Measurements from ENCODE around the gene NELL2.
"Not testable (repeated sequence)": the region's sequence is repeated elsewhere in the genome, so short reads cannot be mapped to it uniquely, and the experiment has no call there.

Gene NELL2

DNA sequence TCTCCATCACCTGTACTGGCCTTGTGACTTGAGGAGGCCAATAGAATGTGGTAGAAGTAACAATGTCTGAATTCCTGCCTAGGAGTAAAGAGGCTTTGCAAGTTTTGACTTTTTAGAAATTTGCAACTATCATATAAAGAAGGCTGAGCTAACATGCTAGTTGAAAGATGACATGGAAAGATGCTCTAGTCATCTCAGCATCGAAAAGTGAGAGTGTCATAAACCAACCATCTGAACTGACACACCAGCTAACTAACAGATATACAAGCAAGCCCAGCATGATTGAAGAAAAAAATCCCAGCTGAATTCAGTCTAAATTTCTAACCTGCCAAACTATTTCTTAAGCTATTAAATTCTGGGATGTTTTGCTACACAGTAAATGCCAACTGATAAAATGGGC lies 116.8 kb downstream of the NELL2 start:
- H3K9me3 ChIP-seq (ENCODE audit: control insufficient read depth, low read length) = no peaks in the 10 kb centered on the region
- WGBS, 2 experiments = 92 to 95% methylated on average over 1 of the region's 1 CpG
- no peaks in the 10 kb centered on the region for H3K27me3 ChIP-seq (ENCODE audit: control insufficient read depth, insufficient read depth, low read length, poor library complexity, severe bottlenecking)
- no peak overlapping the region for H3K4me3 ChIP-seq (ENCODE audit: insufficient read depth, low read depth, low read length)
- H3K36me3 ChIP-seq (ENCODE audit: control insufficient read depth, insufficient read depth, low read length) = no peaks in the 10 kb centered on the region
- no peak overlapping the region for H3K27ac ChIP-seq (ENCODE audit: insufficient read depth, low read depth, low read length, poor library complexity, severe bottlenecking)
- no peaks in the 10 kb centered on the region for H3K4me1 ChIP-seq (ENCODE audit: control insufficient read depth, insufficient read depth, low read length)

GRCh38 chr12:44750468-44750867 lies 125.6 kb downstream of the NELL2 start:
- no peak overlapping the region for H3K27ac ChIP-seq (ENCODE audit: insufficient read depth, low read depth, low read length, poor library complexity, severe bottlenecking)
- no peaks in the 10 kb centered on the region for H3K27me3 ChIP-seq (ENCODE audit: control insufficient read depth, insufficient read depth, low read length, poor library complexity, severe bottlenecking)
- H3K36me3 ChIP-seq (ENCODE audit: control insufficient read depth, insufficient read depth, low read length) = no peaks in the 10 kb centered on the region
- no peak overlapping the region for H3K4me3 ChIP-seq (ENCODE audit: insufficient read depth, low read depth, low read length)
- no peaks in the 10 kb centered on the region for H3K9me3 ChIP-seq (ENCODE audit: control insufficient read depth, low read length)
- 67% methylated on average over 1 of the region's 3 CpGs; no CpG with 5 or more reads in 1 of the 2 experiments for whole genome bisulfite sequencing, 2 experiments
- no peaks in the 10 kb centered on the region for H3K4me1 ChIP-seq (ENCODE audit: control insufficient read depth, insufficient read depth, low read length)

DNA sequence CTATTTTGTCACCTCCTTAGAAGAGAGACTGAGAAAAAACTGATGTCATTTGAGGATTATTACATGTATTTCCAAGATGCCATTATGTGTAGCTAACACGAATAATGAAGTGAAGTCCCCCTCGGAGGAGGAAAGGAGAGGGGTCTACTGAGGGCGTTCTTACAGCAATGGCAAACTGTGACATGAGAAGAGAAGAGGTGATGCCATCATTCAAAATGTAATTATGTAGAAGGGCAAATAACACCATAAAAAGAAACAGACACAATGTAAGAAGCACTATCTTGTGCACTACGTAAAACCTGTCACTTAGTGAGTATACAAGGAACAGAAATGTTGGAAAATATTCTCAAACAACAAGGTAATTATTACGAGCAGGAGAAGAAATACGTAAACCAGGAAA lies 126.5 kb downstream of the NELL2 start:
- Histone ChIP-seq H3K27ac (ENCODE audit: insufficient read depth, low read depth, low read length, poor library complexity, severe bottlenecking) (no peak overlapping the region), H3K4me1 (ENCODE audit: control insufficient read depth, insufficient read depth, low read length) (no peaks in the 10 kb centered on the region), H3K4me3 (ENCODE audit: insufficient read depth, low read depth, low read length) (no peak overlapping the region), H3K27me3 (ENCODE audit: control insufficient read depth, insufficient read depth, low read length, poor library complexity, severe bottlenecking) (no peaks in the 10 kb centered on the region), H3K9me3 (ENCODE audit: control insufficient read depth, low read length) (no peaks in the 10 kb centered on the region), H3K36me3 (ENCODE audit: control insufficient read depth, insufficient read depth, low read length) (no peaks in the 10 kb centered on the region)
- WGBS, 2 experiments = 87 to 97% methylated on average over 3 to 6 of the region's 6 CpGs

DNA sequence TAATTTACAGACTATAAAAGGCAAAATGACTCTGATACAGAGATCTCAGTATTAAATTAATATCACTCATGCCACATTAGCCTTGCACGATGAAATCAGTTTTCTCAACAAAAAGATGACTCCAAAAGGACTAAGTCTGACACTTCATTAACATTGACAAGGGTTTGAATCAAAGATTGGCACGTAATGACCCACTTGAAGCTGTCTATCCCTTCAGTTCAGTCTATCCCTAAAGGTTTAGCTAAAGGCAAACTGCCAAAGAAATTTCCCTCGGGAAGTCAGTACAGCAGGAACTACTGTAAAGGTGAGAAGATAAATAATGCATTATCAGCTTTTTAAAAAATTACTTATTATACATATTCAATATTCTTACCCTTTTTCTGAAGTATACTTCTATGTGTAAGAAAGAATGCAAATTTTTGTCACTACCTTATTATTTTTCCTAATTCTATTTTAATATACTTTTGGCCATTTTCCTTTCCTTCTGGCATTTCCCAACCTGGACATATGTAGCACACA lies 127.1 kb downstream of the NELL2 start:
- H3K27me3 ChIP-seq (ENCODE audit: control insufficient read depth, insufficient read depth, low read length, poor library complexity, severe bottlenecking) = no peaks in the 10 kb centered on the region
- H3K4me3 ChIP-seq (ENCODE audit: insufficient read depth, low read depth, low read length) = no peak overlapping the region
- no peaks in the 10 kb centered on the region for H3K4me1 ChIP-seq (ENCODE audit: control insufficient read depth, insufficient read depth, low read length)
- no peaks in the 10 kb centered on the region for H3K9me3 ChIP-seq (ENCODE audit: control insufficient read depth, low read length)
- H3K27ac ChIP-seq (ENCODE audit: insufficient read depth, low read depth, low read length, poor library complexity, severe bottlenecking) = no peak overlapping the region
- 94 to 95% methylated on average over 2 of the region's 3 CpGs for WGBS, 2 experiments
- H3K36me3 ChIP-seq (ENCODE audit: control insufficient read depth, insufficient read depth, low read length) = no peaks in the 10 kb centered on the region

DNA sequence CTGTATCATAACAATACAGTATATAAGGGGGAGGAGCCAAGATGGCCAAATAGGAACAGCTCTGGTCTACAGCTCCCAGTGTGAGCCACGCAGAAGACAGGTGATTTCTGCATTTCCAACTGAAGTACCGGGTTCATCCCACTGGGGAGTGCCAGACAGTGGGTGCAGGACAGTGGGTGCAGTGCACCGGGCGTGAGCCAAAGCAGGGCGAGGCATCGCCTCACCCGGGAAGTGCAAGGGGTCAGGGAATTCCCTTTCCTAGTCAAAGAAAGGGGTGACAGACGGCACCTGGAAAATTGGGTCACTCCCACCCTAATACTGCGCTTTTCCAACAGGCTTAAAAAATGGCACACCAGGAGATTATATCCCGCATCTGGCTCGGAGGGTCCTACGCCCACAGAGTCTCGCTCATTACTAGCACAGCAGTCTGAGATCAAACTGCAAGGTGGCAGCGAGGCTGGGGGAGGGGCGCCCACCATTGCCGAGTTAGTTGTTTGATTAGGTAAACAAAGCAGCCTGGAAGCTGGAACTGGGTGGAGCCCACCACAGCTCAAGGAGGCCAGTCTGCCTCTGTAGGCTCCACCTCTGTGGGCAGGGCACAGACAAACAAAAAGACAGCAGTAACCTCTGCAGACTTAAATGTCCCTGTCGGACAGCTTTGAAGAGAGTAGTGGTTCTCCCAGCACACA lies 134.7 kb downstream of the NELL2 start:
- not testable (repeated sequence) for H3K27me3 ChIP-seq (ENCODE audit: control insufficient read depth, insufficient read depth, low read length, poor library complexity, severe bottlenecking); H3K27ac ChIP-seq (ENCODE audit: insufficient read depth, low read depth, low read length, poor library complexity, severe bottlenecking); H3K4me1 ChIP-seq (ENCODE audit: control insufficient read depth, insufficient read depth, low read length); H3K9me3 ChIP-seq (ENCODE audit: control insufficient read depth, low read length); H3K36me3 ChIP-seq (ENCODE audit: control insufficient read depth, insufficient read depth, low read length); H3K4me3 ChIP-seq (ENCODE audit: insufficient read depth, low read depth, low read length)
- whole genome bisulfite sequencing, 2 experiments = 97 to 99% methylated on average over 16 to 17 of the region's 17 CpGs

DNA sequence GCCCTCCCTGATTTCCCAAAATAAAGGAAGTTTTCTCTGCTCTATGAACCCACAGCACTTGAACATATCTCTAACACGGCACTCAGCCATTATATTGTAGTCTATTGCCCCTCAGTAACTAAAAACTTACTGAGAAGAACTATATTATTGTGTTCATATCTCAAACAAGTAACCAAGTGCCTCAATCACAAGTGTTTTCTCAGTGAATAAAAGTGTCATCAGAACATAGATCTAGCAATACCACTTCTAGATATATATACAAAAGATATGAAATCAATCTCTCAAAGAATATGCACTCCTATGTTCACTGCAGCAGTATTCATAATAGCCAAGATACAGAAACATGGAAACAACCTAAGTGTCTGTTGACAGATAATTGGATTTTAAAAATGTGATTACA lies 138.1 kb downstream of the NELL2 start:
- Histone ChIP-seq H3K9me3 (ENCODE audit: control insufficient read depth, low read length) (no peaks in the 10 kb centered on the region), H3K27me3 (ENCODE audit: control insufficient read depth, insufficient read depth, low read length, poor library complexity, severe bottlenecking) (no peaks in the 10 kb centered on the region), H3K36me3 (ENCODE audit: control insufficient read depth, insufficient read depth, low read length) (no peaks in the 10 kb centered on the region), H3K4me3 (ENCODE audit: insufficient read depth, low read depth, low read length) (no peak overlapping the region), H3K27ac (ENCODE audit: insufficient read depth, low read depth, low read length, poor library complexity, severe bottlenecking) (no peak overlapping the region), H3K4me1 (ENCODE audit: control insufficient read depth, insufficient read depth, low read length) (no peaks in the 10 kb centered on the region)
- WGBS, 2 experiments = 91 to 100% methylated on average over 1 of the region's 1 CpG

DNA sequence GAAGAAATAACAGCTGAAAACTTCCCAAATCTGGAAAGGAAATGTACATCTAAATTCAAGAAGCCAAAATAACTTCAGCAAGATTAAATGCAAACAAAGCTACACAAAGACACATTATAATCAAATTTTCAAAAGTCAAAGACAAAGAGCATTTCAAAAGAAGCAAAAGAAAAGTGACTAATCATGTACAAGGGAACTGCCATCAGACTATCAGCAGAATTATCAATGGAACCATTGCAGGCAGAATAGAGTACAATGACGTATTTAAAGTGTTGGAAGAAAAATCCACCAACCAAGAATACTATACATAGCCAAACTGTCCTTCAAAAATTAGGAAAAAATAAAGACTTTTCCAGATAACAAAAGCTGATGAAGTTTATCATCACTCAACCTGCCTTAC lies 147.5 kb downstream of the NELL2 start:
- Histone ChIP-seq H3K9me3 (ENCODE audit: control insufficient read depth, low read length) (no peaks in the 10 kb centered on the region), H3K4me1 (ENCODE audit: control insufficient read depth, insufficient read depth, low read length) (no peaks in the 10 kb centered on the region), H3K4me3 (ENCODE audit: insufficient read depth, low read depth, low read length) (no peak overlapping the region), H3K27me3 (ENCODE audit: control insufficient read depth, insufficient read depth, low read length, poor library complexity, severe bottlenecking) (no peaks in the 10 kb centered on the region), H3K36me3 (ENCODE audit: control insufficient read depth, insufficient read depth, low read length) (peaks cover 4% of the 10 kb centered on the region), H3K27ac (ENCODE audit: insufficient read depth, low read depth, low read length, poor library complexity, severe bottlenecking) (no peak overlapping the region)
- 95 to 100% methylated on average over 1 of the region's 1 CpG for whole genome bisulfite sequencing, 2 experiments

DNA sequence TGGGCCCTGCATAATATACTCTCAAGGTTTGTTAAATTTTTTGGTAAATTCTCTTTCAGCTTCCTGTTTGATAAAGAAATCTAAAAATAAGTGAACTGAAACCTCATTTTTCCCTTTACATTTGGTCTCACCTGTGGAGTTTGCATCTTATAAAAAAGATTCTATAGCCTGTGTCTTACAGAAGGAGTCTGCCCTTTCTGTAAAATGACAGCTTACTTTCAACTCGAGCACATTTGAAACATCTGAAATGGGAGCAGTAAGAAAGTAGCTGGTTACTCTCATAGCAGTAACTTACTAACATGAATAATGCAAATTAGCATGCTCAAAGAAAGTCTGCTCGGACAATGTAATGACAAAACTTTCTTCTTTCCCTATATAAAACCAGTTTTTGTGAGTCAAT lies 155.8 kb downstream of the NELL2 start:
- no peak overlapping the region for H3K4me3 ChIP-seq (ENCODE audit: insufficient read depth, low read depth, low read length)
- WGBS, 2 experiments = 81% methylated on average over 2 of the region's 2 CpGs; no CpG with 5 or more reads in 1 of the 2 experiments

DNA sequence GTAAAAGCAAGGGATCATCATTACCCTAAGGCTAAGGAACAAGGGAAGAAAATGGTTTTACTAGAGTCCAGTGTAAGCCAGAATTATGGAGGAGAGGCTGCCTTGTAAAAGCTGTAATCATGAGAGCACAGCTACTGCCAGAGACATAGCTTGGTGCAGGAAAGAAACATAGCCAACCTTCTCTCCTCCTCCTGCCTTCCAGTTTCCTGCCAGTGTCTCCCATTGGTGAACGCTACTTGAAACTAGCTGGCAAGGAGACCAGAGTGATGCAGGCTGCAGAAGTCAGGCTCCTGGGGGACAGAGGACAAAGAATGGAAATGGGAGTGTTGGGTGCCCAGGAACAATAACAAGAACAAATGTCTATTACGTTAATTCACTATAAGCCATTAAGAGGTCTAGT lies 158.5 kb downstream of the NELL2 start:
- 75 to 86% methylated on average over 2 of the region's 2 CpGs for WGBS, 2 experiments

More for the DNA sequence above, 155.8 kb downstream of the NELL2 start:
- Histone ChIP-seq H3K36me3 (ENCODE audit: control insufficient read depth, insufficient read depth, low read length) (no peaks in the 10 kb centered on the region), H3K4me1 (ENCODE audit: control insufficient read depth, insufficient read depth, low read length) (peaks cover 10% of the 10 kb centered on the region), H3K27ac (ENCODE audit: insufficient read depth, low read depth, low read length, poor library complexity, severe bottlenecking) (no peak overlapping the region), H3K9me3 (ENCODE audit: control insufficient read depth, low read length) (no peaks in the 10 kb centered on the region), H3K27me3 (ENCODE audit: control insufficient read depth, insufficient read depth, low read length, poor library complexity, severe bottlenecking) (no peaks in the 10 kb centered on the region)

GRCh38 chr12:44716711-44717110 lies 159.4 kb downstream of the NELL2 start:
- H3K36me3 ChIP-seq (ENCODE audit: control insufficient read depth, insufficient read depth, low read length) = no peaks in the 10 kb centered on the region
- no peak overlapping the region for H3K27ac ChIP-seq (ENCODE audit: insufficient read depth, low read depth, low read length, poor library complexity, severe bottlenecking)
- H3K9me3 ChIP-seq (ENCODE audit: control insufficient read depth, low read length) = no peaks in the 10 kb centered on the region
- H3K27me3 ChIP-seq (ENCODE audit: control insufficient read depth, insufficient read depth, low read length, poor library complexity, severe bottlenecking) = no peaks in the 10 kb centered on the region
- H3K4me3 ChIP-seq (ENCODE audit: insufficient read depth, low read depth, low read length) = no peak overlapping the region
- peaks cover 10% of the 10 kb centered on the region for H3K4me1 ChIP-seq (ENCODE audit: control insufficient read depth, insufficient read depth, low read length)
- 100% methylated on average over 1 of the region's 2 CpGs; no CpG with 5 or more reads in 1 of the 2 experiments for WGBS, 2 experiments

More for the DNA sequence above, 158.5 kb downstream of the NELL2 start:
- Histone ChIP-seq H3K27me3 (ENCODE audit: control insufficient read depth, insufficient read depth, low read length, poor library complexity, severe bottlenecking) (no peaks in the 10 kb centered on the region), H3K4me3 (ENCODE audit: insufficient read depth, low read depth, low read length) (no peak overlapping the region), H3K9me3 (ENCODE audit: control insufficient read depth, low read length) (no peaks in the 10 kb centered on the region), H3K27ac (ENCODE audit: insufficient read depth, low read depth, low read length, poor library complexity, severe bottlenecking) (peak overlapping the region; percentile 9), H3K36me3 (ENCODE audit: control insufficient read depth, insufficient read depth, low read length) (no peaks in the 10 kb centered on the region), H3K4me1 (ENCODE audit: control insufficient read depth, insufficient read depth, low read length) (peaks cover 10% of the 10 kb centered on the region)

Data from ectodermal cell (in vitro differentiated cells).